Smooth muscle cell (in vitro differentiated cells): ENCODE measurements around the gene IGFL4. TPM values are rescaled to one million over a fixed set of nuclear protein-coding genes. Genes with fewer than 3 reads are reported as not detected.

Experiments
- DNase-seq: peaks from one replicate; lab custom pipeline; 2025; ENCODE audit not compliant: unreplicated experiment; lab: John Stamatoyannopoulos, UW
- H2AFZ ChIP-seq: fragments of 200-600 bp; sonication (generic); 2 replicates; pipeline ENCODE4 v1.6.0; 2016; ENCODE audit warnings: antibody characterized with exemption, low read depth, mild to moderate bottlenecking
- H3F3A ChIP-seq: fragments of 200-600 bp; sonication (generic); 2 replicates; pipeline ENCODE4 v1.6.0; 2017; ENCODE audit warnings: antibody characterized with exemption, low read depth
- H3K27ac ChIP-seq: fragments of 200-600 bp; sonication (generic); 2 replicates; pipeline ENCODE4 v1.5.1; 2016; ENCODE audit warnings: low read depth, mild to moderate bottlenecking
- H3K27me3 ChIP-seq: fragments of 200-600 bp; sonication (generic); 2 replicates; pipeline ENCODE4 v1.6.1; 2016; ENCODE audit warnings: low read depth, mild to moderate bottlenecking
- H3K36me3 ChIP-seq: fragments of 200-600 bp; sonication (generic); 2 replicates; pipeline ENCODE4 v1.5.1; 2016; ENCODE audit warnings: low read depth
- H3K4me1 ChIP-seq: fragments of 200-600 bp; sonication (generic); 2 replicates; pipeline ENCODE4 v1.5.1; 2016; ENCODE audit warnings: low read depth
- H3K4me2 ChIP-seq: fragments of 200-600 bp; sonication (generic); 2 replicates; pipeline ENCODE4 v1.6.0; 2016; ENCODE audit warnings: mild to moderate bottlenecking
- H3K4me3 ChIP-seq: fragments of 200-600 bp; sonication (generic); 2 replicates; pipeline ENCODE4 v1.5.1; 2016; ENCODE audit warnings: mild to moderate bottlenecking
- H3K79me2 ChIP-seq: fragments of 200-600 bp; sonication (generic); 2 replicates; pipeline ENCODE4 v1.6.0; 2016; ENCODE audit warnings: low read depth, mild to moderate bottlenecking
- H3K9ac ChIP-seq: fragments of 200-600 bp; sonication (generic); 2 replicates; pipeline ENCODE4 v1.6.0; 2016; ENCODE audit warnings: low read depth
- H3K9me3 ChIP-seq: fragments of 200-600 bp; sonication (generic); replicated peaks from 2 replicates; pipeline ENCODE4 v1.5.1; 2016; ENCODE audit warnings: low read depth
- H4K20me1 ChIP-seq: fragments of 200-600 bp; sonication (generic); 2 replicates; pipeline ENCODE4 v1.6.0; 2016; ENCODE audit warnings: low read depth
- WGBS: methylation state at CpG from one replicate; pipeline ENCODE4 v1.1.7; 2016; ENCODE audit warnings: low lambda C conversion rate; 5-methylcytosine and 5-hydroxymethylcytosine counted together
- polyA plus RNA-seq: library from polyadenylated mRNA; unstranded; fragments of >200 nt; fragmentation: Nextera tagmentation; extraction: Ambion mirVana; gene quantifications from 2 replicates; pipeline ENCODE4 v1.2.1, GENCODE V29; 2016
- total RNA-seq: library from RNA; depleted of rRNA; stranded (reverse); fragments of >200 nt; gene quantifications from 2 replicates; pipeline ENCODE4 v1.2.3, GENCODE V29; 2014
- TF ChIP-seq, protein P1 (sequence below): fragments of 200-600 bp; sonication (generic); IDR thresholded peaks from 2 replicates; pipeline ENCODE4 v1.5.1; 2017; ENCODE audit warnings: borderline replicate concordance, mild to moderate bottlenecking, antibody characterized with exemption; ENCODE audit not compliant: insufficient read depth, poor library complexity, severe bottlenecking

The IGFL4 gene
- total and polyA plus RNA-seq, 2 experiments from 2014 or later = 0.45 TPM; not detected in 1

DNA sequence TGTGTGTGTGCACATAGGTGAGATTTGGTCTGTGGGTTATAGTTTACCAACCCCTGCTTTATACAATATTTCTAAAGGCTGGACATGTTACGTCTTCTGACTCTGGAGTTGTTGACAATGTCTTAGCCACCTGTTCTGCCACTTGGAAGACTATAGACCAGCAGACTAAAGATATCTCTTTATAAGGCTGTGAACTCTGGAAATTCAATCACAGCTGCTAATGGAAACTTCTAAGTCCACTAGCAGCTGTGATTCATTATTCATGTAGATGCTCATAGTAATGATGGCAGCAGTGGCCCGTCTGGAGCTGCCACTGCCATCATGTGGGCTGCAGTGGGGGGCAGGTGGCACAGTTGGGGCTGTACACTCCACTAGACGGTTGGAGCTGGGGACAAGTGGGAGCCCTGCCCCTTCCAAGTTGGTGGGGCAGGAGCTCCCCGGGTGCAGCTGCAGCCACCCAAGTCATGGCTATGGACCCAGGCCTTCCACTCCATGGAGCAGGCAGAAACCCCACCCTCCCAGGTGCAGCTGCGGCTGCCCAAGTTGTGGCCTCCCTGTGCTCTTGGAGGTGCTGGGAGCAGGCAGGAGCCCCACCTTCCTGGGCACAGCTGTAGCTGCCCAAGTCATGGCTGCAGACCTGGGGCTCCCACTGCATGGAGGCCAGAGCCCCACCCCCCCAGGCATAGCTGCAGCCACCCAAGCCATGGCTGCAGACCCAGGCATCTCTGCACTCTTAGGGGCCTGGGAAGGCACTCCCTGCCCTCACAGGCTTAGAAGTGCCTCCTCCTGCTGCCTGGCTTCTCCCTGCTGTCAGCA is 8.8 kb downstream of the IGFL4 start:
- Histone ChIP-seq H3K79me2 (no peaks in the 10 kb centered on the region), H3K36me3 (no peaks in the 10 kb centered on the region), H3F3A (no peaks in the 10 kb centered on the region), H2AFZ (no peak overlapping the region), H3K27me3 (no peaks in the 10 kb centered on the region), H3K4me3 (no peak overlapping the region), H3K27ac (no peak overlapping the region), H3K4me2 (no peak overlapping the region), H3K4me1 (no peaks in the 10 kb centered on the region), H3K9me3 (no peaks in the 10 kb centered on the region), H3K9ac (no peak overlapping the region), H4K20me1 (no peaks in the 10 kb centered on the region)
- DNase-seq = no peak
- TF ChIP-seq, protein P1, sequence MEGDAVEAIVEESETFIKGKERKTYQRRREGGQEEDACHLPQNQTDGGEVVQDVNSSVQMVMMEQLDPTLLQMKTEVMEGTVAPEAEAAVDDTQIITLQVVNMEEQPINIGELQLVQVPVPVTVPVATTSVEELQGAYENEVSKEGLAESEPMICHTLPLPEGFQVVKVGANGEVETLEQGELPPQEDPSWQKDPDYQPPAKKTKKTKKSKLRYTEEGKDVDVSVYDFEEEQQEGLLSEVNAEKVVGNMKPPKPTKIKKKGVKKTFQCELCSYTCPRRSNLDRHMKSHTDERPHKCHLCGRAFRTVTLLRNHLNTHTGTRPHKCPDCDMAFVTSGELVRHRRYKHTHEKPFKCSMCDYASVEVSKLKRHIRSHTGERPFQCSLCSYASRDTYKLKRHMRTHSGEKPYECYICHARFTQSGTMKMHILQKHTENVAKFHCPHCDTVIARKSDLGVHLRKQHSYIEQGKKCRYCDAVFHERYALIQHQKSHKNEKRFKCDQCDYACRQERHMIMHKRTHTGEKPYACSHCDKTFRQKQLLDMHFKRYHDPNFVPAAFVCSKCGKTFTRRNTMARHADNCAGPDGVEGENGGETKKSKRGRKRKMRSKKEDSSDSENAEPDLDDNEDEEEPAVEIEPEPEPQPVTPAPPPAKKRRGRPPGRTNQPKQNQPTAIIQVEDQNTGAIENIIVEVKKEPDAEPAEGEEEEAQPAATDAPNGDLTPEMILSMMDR = no peak
- WGBS = 94% methylated on average over 5 of the region's 5 CpGs

DNA sequence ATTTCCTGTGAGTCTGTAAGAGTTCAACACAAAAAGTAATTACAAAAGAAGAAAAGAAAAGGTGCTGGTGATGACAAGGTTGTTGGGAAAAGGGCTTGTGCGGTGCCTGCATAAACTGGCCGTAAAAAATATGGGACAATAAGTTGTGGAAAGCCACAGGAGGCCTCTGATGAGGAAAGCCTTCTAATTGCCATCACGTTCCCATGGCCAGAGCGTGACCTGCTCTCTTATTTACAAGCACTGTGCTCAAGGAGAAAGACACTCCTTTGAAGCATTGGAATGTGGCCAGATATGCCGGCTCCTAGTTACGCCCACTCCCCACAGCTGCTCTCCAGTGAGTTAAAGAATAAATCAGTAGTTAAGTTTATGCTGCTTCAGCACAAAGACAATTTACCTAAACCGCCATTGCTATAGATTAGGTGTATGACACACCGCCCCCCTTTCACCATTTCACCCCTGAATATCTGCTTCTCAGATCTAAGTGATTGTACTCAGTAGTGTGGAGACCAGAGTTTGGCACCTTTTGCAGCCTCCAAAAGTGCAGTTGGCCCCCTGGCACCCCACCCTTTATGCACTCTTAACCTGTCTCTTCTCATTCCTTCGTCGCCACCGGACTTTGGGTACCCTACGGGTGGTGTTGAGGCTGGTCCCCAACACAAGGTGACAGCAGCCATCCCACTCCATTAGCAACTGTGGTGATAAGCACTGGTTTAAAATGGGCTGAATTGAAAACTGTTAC is 9.8 kb downstream of the IGFL4 start:
- H4K20me1 ChIP-seq = no peaks in the 10 kb centered on the region
- 63% methylated on average over 12 of the region's 12 CpGs for whole genome bisulfite sequencing
- H3K9me3 ChIP-seq = no peaks in the 10 kb centered on the region
- H3K27ac ChIP-seq = no peak overlapping the region
- no peaks in the 10 kb centered on the region for H3K4me1 ChIP-seq
- H3K79me2 ChIP-seq = no peaks in the 10 kb centered on the region
- H3K27me3 ChIP-seq = no peaks in the 10 kb centered on the region
- no peak overlapping the region for H2AFZ ChIP-seq
- no peaks in the 10 kb centered on the region for H3K36me3 ChIP-seq
- no peak for DNase-seq
- no peak overlapping the region for H3K4me2 ChIP-seq
- TF ChIP-seq, protein P1 = no peak
- no peak overlapping the region for H3K9ac ChIP-seq
- H3K4me3 ChIP-seq = no peak overlapping the region
- no peaks in the 10 kb centered on the region for H3F3A ChIP-seq

DNA sequence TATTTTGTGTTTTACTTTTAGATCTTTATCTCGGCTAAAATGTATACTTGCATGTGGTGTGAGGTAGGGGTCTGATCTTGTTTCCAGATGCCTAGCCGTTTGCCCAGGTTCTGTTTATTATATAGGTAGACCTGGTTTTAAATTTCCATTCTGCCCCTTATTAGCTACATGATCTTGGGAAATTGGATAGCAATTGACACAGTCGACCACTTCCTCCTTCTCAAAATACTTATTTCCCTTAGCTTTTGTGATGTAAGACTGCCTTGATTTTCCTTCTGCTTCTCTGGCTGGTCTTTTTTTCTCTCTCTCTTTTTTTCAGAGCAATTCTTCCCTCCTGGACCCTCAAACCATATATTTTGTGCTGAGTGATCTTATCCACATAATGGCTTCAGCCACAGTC is 15.0 kb downstream of the IGFL4 start:
- H3K4me3 ChIP-seq = no peak overlapping the region
- H3K4me1 ChIP-seq = no peaks in the 10 kb centered on the region
- no peaks in the 10 kb centered on the region for H3K9me3 ChIP-seq
- H3K79me2 ChIP-seq = no peaks in the 10 kb centered on the region
- no peak overlapping the region for H3K9ac ChIP-seq
- no peaks in the 10 kb centered on the region for H3K36me3 ChIP-seq
- no peaks in the 10 kb centered on the region for H3K27me3 ChIP-seq
- H3K4me2 ChIP-seq = no peak overlapping the region
- no peaks in the 10 kb centered on the region for H3F3A ChIP-seq
- TF ChIP-seq, protein P1 = no peak
- H4K20me1 ChIP-seq = no peaks in the 10 kb centered on the region
- H2AFZ ChIP-seq = no peak overlapping the region
- 93% methylated on average over 3 of the region's 3 CpGs for WGBS
- no peak for DNase-seq
- no peak overlapping the region for H3K27ac ChIP-seq
